ENCODE data around the gene UBALD1.
A peak's percentile ranks its signal among the peaks of the same experiment; 100 is the strongest.

UBALD1 gene

GRCh38 chr16:4616047-4616811 lies 1.5 kb upstream of the UBALD1 start:
- peak; percentile 100 for DNase-seq (ENCODE audit: low spot score)

GRCh38 chr16:4615384-4616046 lies 827 bp upstream of the UBALD1 start:
- no peak for DNase-seq (ENCODE audit: low spot score)

- DNase-seq (ENCODE audit: low spot score) = peak; percentile 47
Observed at GRCh38 chr16:4613636-4614570, 785 bp downstream of the UBALD1 start.

GRCh38 chr16:4612977-4613635 lies 1.6 kb downstream of the UBALD1 start:
- DNase-seq (ENCODE audit: low spot score) = no peak

- DNase-seq (ENCODE audit: low spot score) = no peak
Observed at GRCh38 chr16:4612474-4612931, 2.2 kb downstream of the UBALD1 start.

GRCh38 chr16:4611337-4612021 lies 3.2 kb downstream of the UBALD1 start:
- DNase-seq (ENCODE audit: low spot score) = peak; percentile 61

GRCh38 chr16:4610011-4611005 lies 4.4 kb downstream of the UBALD1 start:
- no peak for DNase-seq (ENCODE audit: low spot score)

- no peak for DNase-seq (ENCODE audit: low spot score)
Observed at GRCh38 chr16:4609200-4610010, 5.3 kb downstream of the UBALD1 start.

GRCh38 chr16:4608704-4608980 lies 6.0 kb downstream of the UBALD1 start:
- DNase-seq (ENCODE audit: low spot score) = no peak

GRCh38 chr16:4607841-4608703 lies 6.6 kb downstream of the UBALD1 start:
- DNase-seq (ENCODE audit: low spot score) = no peak

GRCh38 chr16:4606354-4606753 lies 8.3 kb downstream of the UBALD1 start:
- DNase-seq (ENCODE audit: low spot score) = no peak

- no peak for DNase-seq (ENCODE audit: low spot score)
Observed at GRCh38 chr16:4604401-4604800, 10.3 kb downstream of the UBALD1 start.

GRCh38 chr16:4603624-4604170 lies 11.0 kb downstream of the UBALD1 start:
- no peak for DNase-seq (ENCODE audit: low spot score)

GRCh38 chr16:4602331-4602730 lies 12.4 kb downstream of the UBALD1 start:
- DNase-seq (ENCODE audit: low spot score) = no peak

GRCh38 chr16:4601864-4602186 lies 12.9 kb downstream of the UBALD1 start:
- no peak for DNase-seq (ENCODE audit: low spot score)

- no peak for DNase-seq (ENCODE audit: low spot score)
Observed at GRCh38 chr16:4601036-4601863, 13.4 kb downstream of the UBALD1 start.

- DNase-seq (ENCODE audit: low spot score) = no peak
Observed at GRCh38 chr16:4599545-4599944, 15.1 kb downstream of the UBALD1 start.

All from hepatic stellate cell (primary cell).